ENCODE measurements around the gene ENTR1. TPM values are rescaled to one million over a fixed set of nuclear protein-coding genes. Genes with fewer than 3 reads are reported as not detected.

ENTR1 gene
- total and polyA plus RNA-seq, 2 of the 4 experiments (the other 2 are of a cell fraction), result 14.5 to 37.3 TPM

DNA sequence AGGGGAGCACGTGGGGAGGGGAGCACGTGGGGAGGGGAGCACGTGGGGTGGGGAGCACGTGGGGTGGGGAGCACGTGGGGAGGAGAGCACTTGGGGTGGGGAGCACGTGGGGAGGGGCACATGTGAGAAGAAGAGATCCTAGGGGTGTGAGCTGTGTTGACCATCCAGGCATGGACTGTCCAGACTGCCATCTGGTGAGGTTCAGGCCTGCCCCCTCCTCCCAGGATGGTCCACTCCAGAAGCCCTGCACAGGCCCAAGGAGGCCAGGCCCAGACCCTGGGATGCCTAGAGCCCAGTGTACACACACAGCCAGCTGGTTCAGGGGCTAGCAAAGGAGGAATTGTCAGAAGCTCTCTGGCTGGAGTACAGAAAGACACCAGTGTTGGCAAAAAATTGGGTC lies 12.8 kb downstream of the ENTR1 start:
- Histone ChIP-seq H2AFZ (replicated peaks; ENCODE audit: low read length, poor library complexity) (no peak overlapping the region), H2BK120ac (ENCODE audit: low read depth, low read length) (no peak overlapping the region), H4K8ac (ENCODE audit: low read depth in 2 of 2, low read length in 2 of 2) (no peak overlapping the region), H3K27me3 (ENCODE audit: control insufficient read depth, insufficient read depth, low read length) (no peaks in the 10 kb centered on the region), H4K20me1 (ENCODE audit: insufficient read depth, low read length) (peaks cover 16% of the 10 kb centered on the region), H3K56ac (ENCODE audit: extremely low read depth, insufficient read depth, low read length) (no peak overlapping the region), H2BK15ac (ENCODE audit: low read depth, low read length) (no peak overlapping the region), H2BK20ac (ENCODE audit: low read depth, low read length) (no peak overlapping the region), H4K91ac (ENCODE audit: insufficient read depth, low read depth, low read length) (no peak overlapping the region), H4K5ac (ENCODE audit: low read depth, low read length) (no peak overlapping the region), H3K23ac (ENCODE audit: low read depth, low read length) (no peak overlapping the region), H3K4ac (ENCODE audit: low read depth, low read length) (no peak overlapping the region), H3K9me3 (ENCODE audit: control insufficient read depth, insufficient read depth, low read length) (no peaks in the 10 kb centered on the region), H2AK9ac (replicated peaks; ENCODE audit: low read depth, low read length, poor library complexity) (no peak overlapping the region), H2BK5ac (ENCODE audit: low read depth, low read length, poor library complexity, severe bottlenecking) (no peak overlapping the region), H2AK5ac (ENCODE audit: low read depth, low read length) (no peak overlapping the region), H3K9ac (ENCODE audit: low read depth, low read length) (no peak overlapping the region), H3K27ac (ENCODE audit: insufficient read depth, low read length) (no peak overlapping the region), H3K9me1 (ENCODE audit: insufficient read depth, low read length) (no peaks in the 10 kb centered on the region), H3K14ac (replicated peaks; ENCODE audit: low read depth, low read length) (no peak overlapping the region), H3K4me2 (ENCODE audit: low read depth, low read length) (no peak overlapping the region), H3K36me3 (ENCODE audit: control insufficient read depth, insufficient read depth, low read length) (peaks cover 52% of the 10 kb centered on the region), H3K18ac (ENCODE audit: low read depth, low read length) (no peak overlapping the region), H3K4me3 (ENCODE audit: insufficient read depth, low read depth, low read length) (no peak overlapping the region), H3K79me1 (ENCODE audit: low read depth in 1 of 2, low read length in 2 of 2) (peaks cover 20 to 35% of the 10 kb centered on the region in 2 experiments), H3K4me1 (ENCODE audit: control insufficient read depth, insufficient read depth, low read length) (peaks cover 9% of the 10 kb centered on the region)
- in situ Hi-C loops (cut with MboI; ENCODE audit: low sequenced_read_pairs) (no loop called here), intact Hi-C loops (cut with micrococcal nuclease) (no loop called here), dilution Hi-C loops (cut with HindIII; ENCODE audit: low sequenced_read_pairs, unreplicated experiment) (no loop called here)
- ATAC-seq (ENCODE audit: low read depth) (no peak), DNase-seq (no peak)
- ChIA-PET POLR2A (ENCODE audit: unreplicated experiment) (no interaction called here), CTCF (interaction anchor here (0.6 kb wide), 1 partner anchor 22 kb away, joined by 7 read pairs; no protein-coding TSS in a partner anchor)
- no CpG with 5 or more reads among the region's 6 CpGs for WGBS, 2 experiments (ENCODE audit: extremely low coverage in 2 of 2, insufficient read length in 1 of 2)
- TF ChIP-seq CHD1 (IDR thresholded peaks at IDR 0.05; ENCODE audit: low read depth, low read length) (no peak), MAFK (IDR thresholded peaks at IDR 0.05; ENCODE audit: low read depth, low read length) (no peak), RCOR1 (IDR thresholded peaks at IDR 0.05; ENCODE audit: insufficient replicate concordance, low read length) (no peak), POLR2A (IDR thresholded peaks at IDR 0.05; ENCODE audit: low read depth, low read length) (no peak), MXI1 (IDR thresholded peaks at IDR 0.05; ENCODE audit: borderline replicate concordance, low read depth, low read length) (no peak), BHLHE40 (IDR thresholded peaks at IDR 0.05; ENCODE audit: low read depth, low read length) (no peak), RFX5 (IDR thresholded peaks at IDR 0.05; ENCODE audit: low read depth, low read length) (no peak), SMC3 (IDR thresholded peaks at IDR 0.05; ENCODE audit: low read depth, low read length) (no peak), CEBPB (IDR thresholded peaks at IDR 0.05; ENCODE audit: low read depth, low read length) (no peak), FOS (IDR thresholded peaks at IDR 0.05; ENCODE audit: low read depth, low read length) (no peak), MAZ (IDR thresholded peaks at IDR 0.05; ENCODE audit: borderline replicate concordance, low read depth, low read length) (no peak), RAD21 (IDR thresholded peaks at IDR 0.05; ENCODE audit: low read length) (no peak)
- TF ChIP-seq, protein P1, sequence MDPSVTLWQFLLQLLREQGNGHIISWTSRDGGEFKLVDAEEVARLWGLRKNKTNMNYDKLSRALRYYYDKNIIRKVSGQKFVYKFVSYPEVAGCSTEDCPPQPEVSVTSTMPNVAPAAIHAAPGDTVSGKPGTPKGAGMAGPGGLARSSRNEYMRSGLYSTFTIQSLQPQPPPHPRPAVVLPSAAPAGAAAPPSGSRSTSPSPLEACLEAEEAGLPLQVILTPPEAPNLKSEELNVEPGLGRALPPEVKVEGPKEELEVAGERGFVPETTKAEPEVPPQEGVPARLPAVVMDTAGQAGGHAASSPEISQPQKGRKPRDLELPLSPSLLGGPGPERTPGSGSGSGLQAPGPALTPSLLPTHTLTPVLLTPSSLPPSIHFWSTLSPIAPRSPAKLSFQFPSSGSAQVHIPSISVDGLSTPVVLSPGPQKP (IDR thresholded peaks at IDR 0.05; ENCODE audit: borderline replicate concordance, low read depth, low read length), result no peak
- TF ChIP-seq, protein P2, sequence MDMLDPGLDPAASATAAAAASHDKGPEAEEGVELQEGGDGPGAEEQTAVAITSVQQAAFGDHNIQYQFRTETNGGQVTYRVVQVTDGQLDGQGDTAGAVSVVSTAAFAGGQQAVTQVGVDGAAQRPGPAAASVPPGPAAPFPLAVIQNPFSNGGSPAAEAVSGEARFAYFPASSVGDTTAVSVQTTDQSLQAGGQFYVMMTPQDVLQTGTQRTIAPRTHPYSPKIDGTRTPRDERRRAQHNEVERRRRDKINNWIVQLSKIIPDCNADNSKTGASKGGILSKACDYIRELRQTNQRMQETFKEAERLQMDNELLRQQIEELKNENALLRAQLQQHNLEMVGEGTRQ (IDR thresholded peaks at IDR 0.05; ENCODE audit: low read depth, low read length), result no peak
- TF ChIP-seq, protein P3, sequence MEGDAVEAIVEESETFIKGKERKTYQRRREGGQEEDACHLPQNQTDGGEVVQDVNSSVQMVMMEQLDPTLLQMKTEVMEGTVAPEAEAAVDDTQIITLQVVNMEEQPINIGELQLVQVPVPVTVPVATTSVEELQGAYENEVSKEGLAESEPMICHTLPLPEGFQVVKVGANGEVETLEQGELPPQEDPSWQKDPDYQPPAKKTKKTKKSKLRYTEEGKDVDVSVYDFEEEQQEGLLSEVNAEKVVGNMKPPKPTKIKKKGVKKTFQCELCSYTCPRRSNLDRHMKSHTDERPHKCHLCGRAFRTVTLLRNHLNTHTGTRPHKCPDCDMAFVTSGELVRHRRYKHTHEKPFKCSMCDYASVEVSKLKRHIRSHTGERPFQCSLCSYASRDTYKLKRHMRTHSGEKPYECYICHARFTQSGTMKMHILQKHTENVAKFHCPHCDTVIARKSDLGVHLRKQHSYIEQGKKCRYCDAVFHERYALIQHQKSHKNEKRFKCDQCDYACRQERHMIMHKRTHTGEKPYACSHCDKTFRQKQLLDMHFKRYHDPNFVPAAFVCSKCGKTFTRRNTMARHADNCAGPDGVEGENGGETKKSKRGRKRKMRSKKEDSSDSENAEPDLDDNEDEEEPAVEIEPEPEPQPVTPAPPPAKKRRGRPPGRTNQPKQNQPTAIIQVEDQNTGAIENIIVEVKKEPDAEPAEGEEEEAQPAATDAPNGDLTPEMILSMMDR (conservative IDR thresholded peaks at IDR 0.05; ENCODE audit: low read depth, low read length), result no peak
- no TSS peak for BruUV-seq (replicated peaks)

Measured in IMR-90 (cell line).